ENCODE results near the gene GZMM. TPM values are rescaled to one million over a fixed set of nuclear protein-coding genes. Genes with fewer than 3 reads are reported as not detected.

Gene GZMM
- total RNA-seq, 4 donors from 2014 or later = 0.49 TPM; not detected in 3

DNA sequence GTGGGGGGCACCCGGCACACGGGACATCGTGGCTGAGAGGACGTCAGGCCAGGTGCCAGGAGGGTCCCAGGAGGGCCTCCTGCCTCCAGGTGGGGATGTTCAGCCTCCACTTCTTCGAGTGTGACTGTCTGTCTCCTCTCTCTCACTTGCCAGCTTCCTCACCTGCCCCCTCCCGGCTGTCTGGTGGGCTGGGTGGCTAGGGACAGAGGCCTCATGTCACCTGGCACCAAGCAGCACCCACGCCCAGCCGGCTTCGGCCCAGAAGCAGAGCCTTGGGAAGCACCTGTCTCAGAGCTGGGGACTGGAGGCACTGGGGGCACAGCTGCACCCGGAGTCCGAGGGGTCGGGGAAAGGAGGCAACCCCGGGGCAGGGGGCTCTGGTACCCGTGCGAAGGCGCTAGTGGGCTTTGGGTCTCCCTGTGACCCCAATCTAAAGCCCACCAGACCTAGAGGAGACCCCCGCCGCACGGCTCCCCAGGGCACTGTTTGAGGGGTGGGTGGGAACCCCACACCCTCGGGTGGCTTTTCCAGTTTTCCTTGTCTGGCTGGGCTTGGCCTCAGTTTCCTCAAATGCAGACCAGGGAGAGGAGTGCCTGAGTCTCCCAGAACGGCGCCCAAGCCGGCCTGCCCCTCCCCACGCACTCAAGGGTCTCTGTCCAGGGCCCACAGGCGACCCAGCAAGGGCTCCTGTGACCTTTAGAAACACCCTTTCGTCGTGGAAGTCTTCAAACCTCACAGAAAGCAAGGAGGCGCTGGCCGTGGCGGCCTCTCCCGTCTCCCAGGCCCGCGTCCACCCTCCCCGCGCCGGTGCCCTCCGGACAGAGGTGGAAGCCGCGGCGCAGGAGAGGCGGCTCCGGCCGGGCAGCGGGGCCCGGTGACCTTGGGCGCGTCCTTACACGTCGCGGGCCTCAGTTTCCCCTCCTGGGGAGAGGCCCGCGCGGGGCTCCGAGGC, 45.2 kb downstream of the GZMM start:
- H3K36me3 ChIP-seq = no peaks in the 10 kb centered on the region
- in situ Hi-C loops (cut with MboI; ENCODE audit: low sequenced_read_pairs in 4 of 4) (no loop called here), intact Hi-C loops (cut with DNase I; ENCODE audit: low total_unique reads) (no loop called here)
- TF ChIP-seq CTCF (IDR thresholded peaks at IDR 0.05 in 4 of 5, conservative IDR thresholded peaks at IDR 0.05 in 1 of 5) (no peak), POLR2A (IDR thresholded peaks at IDR 0.05) (no peak)
- no peak for DNase-seq
- no peaks in the 10 kb centered on the region for H3K4me1 ChIP-seq
- no peak overlapping the region for H3K27ac ChIP-seq
- ATAC-seq = no peak
- no peak overlapping the region for H3K4me3 ChIP-seq
- no peaks in the 10 kb centered on the region for H3K9me3 ChIP-seq
- peaks cover 39 to 48% (median 43%) of the 10 kb centered on the region in 3 donors for H3K27me3 ChIP-seq

- H3K9me3 ChIP-seq = no peaks in the 10 kb centered on the region
- no peaks in the 10 kb centered on the region for H3K4me1 ChIP-seq
- in situ Hi-C loops (cut with MboI; ENCODE audit: low sequenced_read_pairs in 4 of 4) = no loop called here
- ATAC-seq = no peak
- TF ChIP-seq POLR2A (IDR thresholded peaks at IDR 0.05) = no peak
- no peak for TF ChIP-seq CTCF (IDR thresholded peaks at IDR 0.05 in 4 of 5, conservative IDR thresholded peaks at IDR 0.05 in 1 of 5)
- no peak within 1 kb of the TSS for H3K4me3 ChIP-seq
- no peak within 1 kb of the TSS for H3K27ac ChIP-seq
- H3K36me3 ChIP-seq = no peaks in the 10 kb centered on the region
- intact Hi-C loops (cut with DNase I; ENCODE audit: low total_unique reads) = no loop called here
- DNase-seq = no peak
- peaks cover 39 to 53% (median 43%) of the 10 kb centered on the region in 3 donors for H3K27me3 ChIP-seq
These were observed 46.0 kb downstream of the GZMM start, which contains the start of gene HCN2 for GRCh38 chr19:589693-590395. TSS of gene HCN2 (plus strand) at chr19:589881. CDS start at chr19:589946, 65 bp downstream.

DNA sequence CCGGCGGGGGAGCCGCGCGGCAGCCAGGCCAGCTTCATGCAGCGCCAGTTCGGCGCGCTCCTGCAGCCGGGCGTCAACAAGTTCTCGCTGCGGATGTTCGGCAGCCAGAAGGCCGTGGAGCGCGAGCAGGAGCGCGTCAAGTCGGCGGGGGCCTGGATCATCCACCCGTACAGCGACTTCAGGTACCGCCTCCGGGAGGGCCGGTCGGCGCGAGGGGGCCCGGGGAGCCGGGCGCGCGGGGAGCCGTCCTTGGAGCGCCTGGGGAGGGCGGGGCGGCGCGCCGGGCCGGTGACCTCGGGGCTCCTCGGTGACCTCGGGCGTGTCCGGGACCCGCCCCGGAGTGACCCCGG, 46.5 kb downstream of the GZMM start:
- no peak overlapping the region for H3K4me3 ChIP-seq
- no peak overlapping the region for H3K27ac ChIP-seq
- H3K27me3 ChIP-seq = peaks cover 39 to 53% (median 43%) of the 10 kb centered on the region in 3 donors
- H3K9me3 ChIP-seq = no peaks in the 10 kb centered on the region
- ATAC-seq = no peak
- intact Hi-C loops (cut with DNase I; ENCODE audit: low total_unique reads) = no loop called here
- in situ Hi-C loops (cut with MboI; ENCODE audit: low sequenced_read_pairs in 4 of 4) = no loop called here
- no peaks in the 10 kb centered on the region for H3K4me1 ChIP-seq
- no peaks in the 10 kb centered on the region for H3K36me3 ChIP-seq
- no peak for DNase-seq
- TF ChIP-seq POLR2A (IDR thresholded peaks at IDR 0.05) (no peak), CTCF (IDR thresholded peaks at IDR 0.05 in 4 of 5, conservative IDR thresholded peaks at IDR 0.05 in 1 of 5) (no peak)

DNA sequence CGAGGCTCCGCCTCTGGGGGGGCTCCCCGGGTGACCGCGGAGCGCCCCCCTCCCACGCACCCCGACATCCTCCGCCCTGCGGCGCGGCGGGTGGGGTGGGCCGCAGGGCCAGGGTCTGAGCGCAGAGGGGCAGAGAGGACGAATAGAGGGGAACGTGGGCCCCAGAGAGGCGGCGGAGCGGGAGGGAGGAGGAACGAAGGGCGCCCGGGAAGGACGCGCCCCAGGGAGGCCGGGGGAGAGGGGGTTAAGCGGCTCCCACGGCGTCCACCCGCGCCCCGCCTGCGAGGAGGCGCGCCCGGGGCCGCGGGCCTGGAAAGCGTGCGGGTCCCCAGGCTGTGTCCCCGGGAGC, 46.9 kb downstream of the GZMM start:
- ATAC-seq (no peak), DNase-seq (no peak)
- Histone ChIP-seq H3K36me3 (no peaks in the 10 kb centered on the region), H3K9me3 (no peaks in the 10 kb centered on the region), H3K4me1 (no peaks in the 10 kb centered on the region), H3K4me3 (no peak overlapping the region), H3K27me3 (peaks cover 39 to 53% (median 43%) of the 10 kb centered on the region in 3 donors), H3K27ac (no peak overlapping the region)
- TF ChIP-seq CTCF (IDR thresholded peaks at IDR 0.05 in 4 of 5, conservative IDR thresholded peaks at IDR 0.05 in 1 of 5) = no peak
- TF ChIP-seq POLR2A (IDR thresholded peaks at IDR 0.05) = no peak
- in situ Hi-C loops (cut with MboI; ENCODE audit: low sequenced_read_pairs in 4 of 4) = no loop called here
- intact Hi-C loops (cut with DNase I; ENCODE audit: low total_unique reads) = no loop called here

Data from gastrocnemius medialis (tissue), 4 donors.